Activated CD4-positive, alpha-beta T cell treated with anti-CD3 and anti-CD28 coated beads, Interleukin-2, amount 10 ng/mL, durations not matched to agents 24 days and 14 days (primary cell): Measurements from ENCODE around the gene MAL. TPM values are rescaled to one million over a fixed set of nuclear protein-coding genes. Genes with fewer than 3 reads are reported as not detected.

Experiments
- DNase-seq: peaks from one replicate; pipeline ENCODE4 v3.0.0; 2022
- H3K27ac Mint-ChIP-seq: one replicate; pipeline ENCODE4 v1.8.0; 2022; ENCODE audit warnings: mild to moderate bottlenecking, mixed read lengths
- H3K27me3 Mint-ChIP-seq: one replicate; pipeline ENCODE4 v1.8.0; 2022; ENCODE audit warnings: mixed read lengths
- H3K36me3 Mint-ChIP-seq: one replicate; pipeline ENCODE4 v1.8.0; 2022; ENCODE audit warnings: low read depth, mild to moderate bottlenecking, mixed read lengths
- H3K4me1 Mint-ChIP-seq: one replicate; pipeline ENCODE4 v1.8.0; 2021; ENCODE audit warnings: mixed read lengths
- H3K4me3 Mint-ChIP-seq: one replicate; pipeline ENCODE4 v1.8.0; 2022; ENCODE audit warnings: mild to moderate bottlenecking, moderate library complexity, mixed read lengths
- H3K9me3 Mint-ChIP-seq: one replicate; pipeline ENCODE4 v1.8.0; 2021; ENCODE audit warnings: mixed read lengths
- intact Hi-C: fragments of 100-400 bp; cut with micrococcal nuclease; formaldehyde crosslinking; loops from one replicate; pipeline ENCODE4 v1.15.1; 2023
- total RNA-seq: library from RNA; stranded (reverse); gene quantifications from 2 replicates; pipeline ENCODE4 v1.2.3, GENCODE V29; 2022

The MAL gene
- total RNA-seq, 1 donor from 2014 or later = 167 TPM

DNA sequence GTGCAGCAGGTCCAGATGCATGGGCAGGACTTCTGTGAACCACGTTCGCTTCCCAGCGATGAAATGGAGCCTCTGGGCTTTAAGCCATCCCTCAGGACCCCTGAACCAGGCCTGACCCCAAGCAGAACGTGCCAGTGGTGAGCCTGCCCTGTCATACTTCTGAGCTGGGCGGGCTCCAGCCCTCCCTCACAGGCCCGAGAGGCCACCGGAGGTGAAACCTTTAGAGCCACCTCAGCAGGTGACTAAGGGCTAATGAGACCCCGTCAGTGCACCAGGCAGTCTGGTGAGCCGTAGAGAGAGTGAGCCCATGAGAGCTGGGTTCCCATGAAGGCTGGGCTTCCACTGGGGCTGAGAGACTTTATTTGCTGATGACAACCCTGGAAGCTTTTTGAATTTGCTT is 8.9 kb upstream of the MAL start:
- intact Hi-C loops = no loop called here
- Mint-ChIP-seq H3K27ac (no peak overlapping the region), H3K27me3 (no peaks in the 10 kb centered on the region), H3K36me3 (no peaks in the 10 kb centered on the region), H3K4me1 (peaks cover 7% of the 10 kb centered on the region), H3K9me3 (no peaks in the 10 kb centered on the region), H3K4me3 (no peak overlapping the region)
- no peak for DNase-seq

DNA sequence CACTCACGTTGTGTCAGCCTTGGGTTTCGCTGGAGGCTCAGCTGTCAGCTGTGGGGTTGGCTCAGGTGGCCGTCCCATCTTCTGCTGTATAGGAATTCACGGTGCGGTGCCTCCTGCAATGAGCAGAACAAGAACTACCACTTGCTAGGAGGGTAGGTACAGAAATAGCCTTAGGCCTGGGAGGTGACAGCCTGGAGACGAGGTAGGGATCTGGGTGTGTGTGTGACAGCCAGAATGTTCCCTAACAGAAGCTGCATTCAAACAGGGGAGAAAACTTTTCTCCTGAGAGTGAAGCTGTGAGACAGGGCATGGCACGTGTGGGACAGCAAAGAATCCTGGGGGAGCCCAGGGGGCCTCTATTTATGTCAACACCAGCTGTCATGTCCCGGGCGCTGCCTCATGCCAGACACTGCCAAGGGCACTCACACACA is 8.4 kb upstream of the MAL start:
- Mint-ChIP-seq H3K27ac (no peak overlapping the region), H3K9me3 (no peaks in the 10 kb centered on the region)

DNA sequence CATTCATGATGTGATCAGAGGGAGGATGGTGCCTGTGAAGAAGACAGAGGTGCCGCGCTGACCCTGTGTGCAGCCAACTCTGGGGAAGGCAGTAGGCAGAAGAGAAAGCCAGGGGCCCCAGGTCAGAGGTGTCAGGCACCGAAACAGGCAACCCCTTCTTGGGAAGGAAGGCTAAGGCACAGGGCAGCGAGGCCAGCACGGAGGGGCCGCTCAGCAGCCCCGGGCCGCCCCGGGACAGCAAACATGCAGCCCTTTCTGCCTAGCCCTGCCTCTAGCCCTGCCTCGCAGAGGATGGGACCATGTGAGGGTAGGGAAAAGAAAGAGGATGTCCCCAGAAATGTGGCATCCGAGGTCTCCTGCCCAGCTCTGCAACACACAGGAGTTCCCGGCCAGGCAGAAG is 7.7 kb upstream of the MAL start:
- Mint-ChIP-seq H3K27ac (no peak overlapping the region), H3K4me1 (peaks cover 14% of the 10 kb centered on the region), H3K9me3 (no peaks in the 10 kb centered on the region), H3K36me3 (no peaks in the 10 kb centered on the region), H3K27me3 (no peaks in the 10 kb centered on the region), H3K4me3 (no peak overlapping the region)
- DNase-seq = no peak
- intact Hi-C loops = no loop called here

More for the DNA sequence above, 8.4 kb upstream of the MAL start:
- no peak for DNase-seq
- intact Hi-C loops = no loop called here
- Mint-ChIP-seq H3K36me3 (no peaks in the 10 kb centered on the region), H3K4me3 (no peak overlapping the region), H3K4me1 (peaks cover 9% of the 10 kb centered on the region), H3K27me3 (no peaks in the 10 kb centered on the region)

DNA sequence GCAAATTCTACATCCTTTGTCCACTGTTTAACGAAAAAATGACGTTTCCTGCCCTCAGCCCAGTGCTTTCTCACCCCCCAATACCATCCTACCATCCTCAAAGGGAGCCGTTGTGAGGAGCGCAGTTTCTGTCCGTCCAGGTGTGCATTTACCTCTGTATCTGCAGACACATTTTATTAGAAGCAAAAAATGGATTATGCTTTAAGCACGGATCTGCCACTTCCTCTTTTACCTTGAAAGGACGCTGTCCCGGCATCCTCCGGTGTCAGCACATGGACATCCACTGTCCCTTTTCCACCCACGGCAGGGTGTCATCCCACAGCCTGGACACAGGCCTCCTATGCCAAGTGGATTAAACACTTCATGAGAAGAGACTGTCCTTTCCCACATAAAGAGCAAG is 7.2 kb upstream of the MAL start:
- Mint-ChIP-seq H3K4me3 (no peak overlapping the region), H3K27ac (no peak overlapping the region), H3K36me3 (no peaks in the 10 kb centered on the region), H3K9me3 (no peaks in the 10 kb centered on the region), H3K27me3 (no peaks in the 10 kb centered on the region), H3K4me1 (peaks cover 16% of the 10 kb centered on the region)
- no peak for DNase-seq
- intact Hi-C loops = no loop called here

DNA sequence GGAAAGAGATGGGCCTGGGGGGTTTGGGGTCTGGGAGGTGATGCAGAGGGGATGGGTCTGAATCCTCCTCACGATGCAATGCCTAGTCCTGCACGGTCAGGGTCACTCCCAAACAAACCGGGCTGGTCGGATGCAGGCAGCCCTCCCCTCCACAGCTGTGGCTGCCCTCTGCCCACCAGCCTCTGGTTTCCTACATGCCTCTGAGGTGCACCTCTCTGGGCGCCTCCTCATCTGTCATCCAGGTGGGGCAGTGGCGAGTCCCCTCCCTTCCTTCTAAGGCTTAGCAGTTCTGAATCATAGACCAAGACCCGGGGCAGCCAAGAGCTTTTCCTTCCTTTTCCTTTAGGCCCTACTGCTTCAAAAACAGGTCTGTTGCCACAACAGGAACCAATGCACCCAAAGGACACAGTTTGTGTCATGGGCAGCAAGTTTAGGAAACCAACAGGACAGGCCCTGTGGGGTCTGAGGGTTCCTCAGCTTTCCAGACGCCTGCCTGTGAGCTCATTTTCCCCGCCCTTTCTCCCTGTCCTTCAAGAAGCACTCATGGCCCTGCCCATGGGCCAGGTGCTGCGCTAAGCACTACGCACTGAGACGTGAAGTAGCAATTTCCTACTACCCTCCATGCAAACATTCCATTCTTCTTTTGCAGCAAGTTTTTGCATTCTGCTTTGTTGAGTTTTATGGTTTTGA is 6.5 kb upstream of the MAL start:
- H3K9me3 Mint-ChIP-seq = no peaks in the 10 kb centered on the region
- no peak overlapping the region for H3K27ac Mint-ChIP-seq
- H3K4me3 Mint-ChIP-seq = no peak overlapping the region
- H3K27me3 Mint-ChIP-seq = no peaks in the 10 kb centered on the region
- H3K36me3 Mint-ChIP-seq = no peaks in the 10 kb centered on the region
- intact Hi-C loops = no loop called here
- peaks cover 21% of the 10 kb centered on the region for H3K4me1 Mint-ChIP-seq
- DNase-seq = no peak

DNA sequence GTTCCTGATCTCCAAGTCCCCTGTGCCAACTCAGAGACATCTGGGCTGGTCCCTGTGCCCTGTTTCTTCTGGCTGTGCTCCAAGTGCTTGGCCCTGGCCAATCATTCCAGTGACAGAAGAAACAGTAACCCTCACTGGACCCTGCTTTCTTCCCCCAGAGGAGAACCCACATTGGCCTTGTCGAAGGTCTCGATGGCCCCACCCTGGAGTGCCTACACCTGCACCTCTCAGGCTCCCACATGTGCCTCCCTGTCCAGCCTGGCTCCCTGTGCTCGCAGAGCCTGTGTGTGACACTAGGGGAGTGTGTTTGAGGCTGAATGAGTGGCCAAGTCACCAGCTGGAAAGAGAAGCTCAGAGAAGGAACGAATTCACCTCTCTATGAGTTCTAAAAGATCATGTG is 5.9 kb upstream of the MAL start:
- peaks cover 27% of the 10 kb centered on the region for H3K4me1 Mint-ChIP-seq
- no peaks in the 10 kb centered on the region for H3K27me3 Mint-ChIP-seq
- no peaks in the 10 kb centered on the region for H3K9me3 Mint-ChIP-seq
- no peaks in the 10 kb centered on the region for H3K36me3 Mint-ChIP-seq
- intact Hi-C loops = no loop called here
- no peak for DNase-seq
- H3K4me3 Mint-ChIP-seq = no peak overlapping the region
- no peak overlapping the region for H3K27ac Mint-ChIP-seq

DNA sequence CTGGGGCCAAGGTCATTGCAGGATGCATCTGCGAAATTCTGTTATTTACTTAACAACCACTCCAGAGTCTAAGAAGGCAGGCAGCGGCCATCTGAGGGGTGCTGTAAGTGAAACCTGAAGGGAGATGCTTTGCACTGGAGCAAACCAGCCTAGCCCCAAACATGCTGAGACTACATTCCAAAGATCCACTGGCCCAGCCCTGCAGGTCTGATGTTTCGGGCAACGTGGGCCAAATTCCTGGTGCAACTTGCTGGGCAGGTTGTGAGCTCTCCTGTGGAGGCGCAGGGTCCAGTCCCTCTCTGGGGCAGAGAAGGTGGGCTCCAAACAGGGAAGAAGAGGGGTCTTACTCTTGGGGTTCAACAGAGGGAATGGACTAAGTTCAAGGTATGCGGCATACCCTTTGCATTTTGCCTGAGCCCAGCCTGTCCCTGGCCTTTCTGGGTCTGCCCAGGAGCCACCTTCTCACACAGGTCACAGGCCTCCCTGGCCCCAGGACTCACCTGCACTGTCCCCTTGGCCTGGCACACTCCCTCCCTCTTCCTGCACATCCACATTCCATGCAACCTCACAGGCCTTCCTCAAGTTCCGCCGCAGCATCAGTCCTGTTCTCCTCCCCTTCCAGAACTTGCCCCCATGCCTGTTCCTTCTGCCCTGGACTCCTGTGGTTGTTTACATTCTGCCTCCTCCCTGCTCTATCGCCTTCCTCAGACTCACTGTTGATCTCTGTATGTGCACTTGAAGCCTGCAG is 5.1 kb upstream of the MAL start:
- Mint-ChIP-seq H3K4me3 (no peak overlapping the region), H3K4me1 (peaks cover 29% of the 10 kb centered on the region), H3K9me3 (no peaks in the 10 kb centered on the region), H3K27me3 (no peaks in the 10 kb centered on the region), H3K36me3 (no peaks in the 10 kb centered on the region), H3K27ac (no peak overlapping the region)
- DNase-seq = no peak
- intact Hi-C loops = no loop called here

DNA sequence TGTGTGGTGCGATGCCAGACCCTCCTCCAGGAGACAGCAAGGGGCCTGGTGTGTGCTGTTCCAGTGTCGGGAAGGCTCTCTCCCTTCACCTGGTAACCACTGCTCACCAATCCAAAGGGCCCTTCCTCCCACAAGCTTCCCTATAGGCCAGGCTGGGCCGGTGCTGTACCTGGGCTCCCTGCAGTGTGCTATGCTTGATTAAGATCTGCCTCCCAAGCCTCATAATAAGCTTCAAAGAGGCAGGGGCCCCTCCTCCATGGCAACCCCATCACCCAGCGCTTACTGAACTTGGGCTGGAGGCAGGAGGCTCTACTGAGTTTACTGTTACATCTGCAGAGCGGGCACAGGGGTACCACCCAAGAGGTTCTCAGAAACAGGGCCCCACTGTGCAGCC is 4.5 kb upstream of the MAL start:
- no peaks in the 10 kb centered on the region for H3K9me3 Mint-ChIP-seq
- no peak for DNase-seq
- H3K4me1 Mint-ChIP-seq = peaks cover 32% of the 10 kb centered on the region
- H3K27ac Mint-ChIP-seq = no peak overlapping the region
- H3K27me3 Mint-ChIP-seq = no peaks in the 10 kb centered on the region
- H3K4me3 Mint-ChIP-seq = no peak overlapping the region
- intact Hi-C loops = no loop called here
- H3K36me3 Mint-ChIP-seq = peaks cover 3% of the 10 kb centered on the region

DNA sequence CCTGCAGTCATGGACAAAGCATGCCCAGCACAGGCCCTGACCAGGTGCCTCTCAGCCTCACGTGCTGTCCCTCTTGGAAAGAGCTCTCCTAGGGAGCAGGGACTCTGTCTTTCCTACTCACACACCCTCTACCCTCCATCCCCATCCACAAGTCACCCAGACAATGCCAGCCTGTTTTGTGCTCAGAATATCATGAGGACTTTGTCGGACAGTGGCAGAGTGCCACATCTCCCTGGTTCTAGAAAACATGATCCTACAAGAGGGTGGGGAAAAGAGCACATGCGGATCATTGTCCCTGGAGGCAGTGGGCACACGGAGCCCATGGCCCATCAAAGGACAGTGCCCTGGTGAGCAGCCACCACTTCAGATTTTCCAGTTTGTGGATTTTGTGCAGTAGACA is 3.7 kb upstream of the MAL start:
- Mint-ChIP-seq H3K27me3 (no peaks in the 10 kb centered on the region), H3K4me1 (peaks cover 38% of the 10 kb centered on the region), H3K27ac (no peak overlapping the region), H3K4me3 (no peak overlapping the region), H3K9me3 (no peaks in the 10 kb centered on the region), H3K36me3 (peaks cover 10% of the 10 kb centered on the region)
- no peak for DNase-seq
- intact Hi-C loops = loop anchor here (1.0 to 2.0 kb wide), 8 partner anchors 31 to 185 kb away; partner anchors contain the start of genes MRPS5, ZNF2 and ZNF892

DNA sequence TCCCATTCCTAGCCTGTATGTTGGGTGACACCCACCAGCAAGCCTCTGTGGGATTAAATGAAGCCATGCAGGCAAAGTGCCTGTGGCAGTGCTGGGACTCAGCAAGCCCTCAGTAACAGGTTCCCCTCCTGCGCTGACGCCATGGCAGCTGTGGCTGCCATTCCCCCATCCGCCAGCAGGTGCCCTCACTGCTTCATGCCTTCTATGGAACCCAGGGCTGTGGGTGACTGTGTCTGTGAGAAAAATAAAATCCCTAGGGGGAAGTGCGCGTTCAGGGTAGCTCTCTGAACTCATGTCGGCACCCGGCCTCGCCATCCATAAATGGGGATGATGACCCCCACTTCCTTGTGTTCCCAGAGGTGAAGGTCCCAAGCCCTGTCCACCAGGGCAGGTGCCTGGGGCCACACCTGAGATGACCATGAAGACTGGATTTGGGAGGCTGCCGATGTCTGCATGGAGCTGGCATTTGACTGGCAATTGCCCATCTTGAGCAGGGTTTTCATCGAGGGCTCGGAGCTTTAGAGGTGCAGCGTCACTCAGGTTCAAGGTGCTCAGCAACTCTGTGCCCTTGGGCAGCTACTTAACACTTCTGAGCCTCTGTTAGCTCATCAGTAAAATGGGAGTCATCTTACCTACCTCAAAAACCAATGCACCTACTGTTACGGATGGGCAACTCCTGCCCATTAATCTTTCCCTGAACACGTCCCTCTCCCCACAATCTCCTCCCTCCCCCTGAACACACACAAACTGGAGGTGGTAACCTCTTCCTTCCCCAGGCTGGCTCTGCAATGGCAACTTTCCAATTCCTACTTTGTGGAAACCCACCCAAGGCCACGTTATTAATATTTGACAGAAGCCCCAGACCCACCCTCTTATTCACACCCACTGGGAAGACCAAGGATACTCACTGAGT is 2.9 kb upstream of the MAL start:
- Mint-ChIP-seq H3K36me3 (peaks cover 15% of the 10 kb centered on the region), H3K4me3 (peak overlapping the region; percentile 69), H3K27ac (peak overlapping the region; percentile 81), H3K4me1 (peaks cover 42% of the 10 kb centered on the region), H3K27me3 (no peaks in the 10 kb centered on the region), H3K9me3 (no peaks in the 10 kb centered on the region)
- peak; percentile 97 for DNase-seq
- intact Hi-C loops = loop anchor here (1.0 to 2.0 kb wide), 8 partner anchors 31 to 185 kb away; partner anchors contain the start of genes MRPS5, ZNF2 and ZNF892

DNA sequence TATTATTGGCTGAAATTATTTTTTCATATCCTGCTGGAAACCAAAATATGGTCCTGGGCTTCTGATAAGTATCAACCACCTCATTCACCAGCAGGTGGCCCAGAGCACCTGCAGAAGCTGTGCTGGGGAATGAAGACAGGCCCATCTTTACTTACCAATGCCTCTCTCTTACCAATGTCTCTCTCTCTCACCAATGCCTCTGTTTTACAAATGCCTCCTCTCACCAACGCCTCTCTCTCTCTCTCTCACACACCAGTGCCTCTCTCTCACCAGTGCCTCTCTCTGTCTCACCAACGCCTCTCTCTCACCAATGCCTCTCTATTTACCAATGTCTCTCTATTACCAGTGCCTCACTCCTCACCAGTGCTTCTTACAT is 2.3 kb upstream of the MAL start:
- Mint-ChIP-seq H3K4me1 (peaks cover 45% of the 10 kb centered on the region), H3K27me3 (no peaks in the 10 kb centered on the region), H3K4me3 (peak overlapping the region; percentile 69), H3K27ac (peak overlapping the region; percentile 81), H3K36me3 (peaks cover 18% of the 10 kb centered on the region), H3K9me3 (no peaks in the 10 kb centered on the region)
- peak; percentile 89 for DNase-seq
- intact Hi-C loops = loop anchor here (2.0 kb wide), 2 partner anchors 36 to 142 kb away; partner anchors contain the start of gene ZNF2

DNA sequence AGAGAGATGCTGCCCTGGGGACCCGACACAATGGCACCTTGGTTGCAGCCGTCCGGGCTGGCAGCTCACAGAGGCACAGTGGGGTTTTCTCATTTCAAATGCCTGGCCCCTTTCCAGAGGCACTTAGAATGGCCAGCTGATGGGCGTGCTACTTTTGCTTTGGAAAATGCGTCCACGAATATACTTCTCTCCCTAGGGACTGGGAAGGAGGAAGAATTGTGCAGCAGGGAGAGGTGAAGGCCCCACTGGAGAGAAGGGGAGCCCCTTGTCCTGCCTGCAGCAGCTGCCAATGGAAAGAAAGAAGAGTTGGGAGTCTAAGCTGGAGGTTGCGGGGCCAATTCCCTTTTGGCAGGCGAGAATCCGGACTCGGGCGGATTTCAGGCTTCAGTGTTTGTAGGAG is 1.1 kb upstream of the MAL start:
- no peak for DNase-seq
- Mint-ChIP-seq H3K27me3 (no peaks in the 10 kb centered on the region), H3K4me1 (peaks cover 55% of the 10 kb centered on the region), H3K36me3 (peaks cover 26% of the 10 kb centered on the region), H3K27ac (peak overlapping the region; percentile 74), H3K4me3 (peak overlapping the region; percentile 69), H3K9me3 (no peaks in the 10 kb centered on the region)
- intact Hi-C loops = no loop called here

DNA sequence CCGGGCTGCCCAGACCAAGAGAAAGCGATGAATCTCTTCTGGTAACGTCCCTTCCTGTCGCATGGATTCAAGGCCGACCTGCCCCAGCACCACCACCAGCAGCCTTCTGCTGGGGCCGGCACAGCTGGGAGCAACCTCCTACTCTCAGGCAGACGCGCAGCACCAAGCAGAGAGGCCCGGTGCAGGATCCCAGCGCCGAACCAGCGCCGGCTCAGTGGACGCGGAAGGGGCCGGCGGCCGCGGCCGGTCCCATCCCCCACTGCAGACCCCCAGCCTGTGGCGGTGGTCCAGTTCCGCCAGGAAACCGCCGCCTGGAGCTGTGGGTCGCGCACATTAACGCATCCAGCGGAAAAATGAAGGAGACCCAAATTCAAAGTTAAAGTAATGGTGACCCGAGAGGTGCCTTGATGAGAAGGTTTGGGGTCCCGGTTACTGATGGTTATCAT is 525 bp upstream of the MAL start:
- peaks cover 31% of the 10 kb centered on the region for H3K36me3 Mint-ChIP-seq
- intact Hi-C loops = no loop called here
- no peaks in the 10 kb centered on the region for H3K9me3 Mint-ChIP-seq
- H3K27me3 Mint-ChIP-seq = no peaks in the 10 kb centered on the region
- peaks cover 62% of the 10 kb centered on the region for H3K4me1 Mint-ChIP-seq
- peak overlapping the region; percentile 69 for H3K4me3 Mint-ChIP-seq
- peak overlapping the region; percentile 84 for H3K27ac Mint-ChIP-seq
- peak; percentile 78 for DNase-seq
